H9 (cell line): Measurements from ENCODE around the gene TBC1D8B. TPM values are rescaled to one million over a fixed set of nuclear protein-coding genes. Genes with fewer than 3 reads are reported as not detected.

ENCODE experiments used
- DNase-seq: peaks from one replicate; pipeline ENCODE4 v3.0.0-alpha.2; 2017
- H2AFZ ChIP-seq: one replicate; pipeline ENCODE4 v1.6.1; 2013; ENCODE audit warnings: mild to moderate bottlenecking, low read length, control low read depth, moderate library complexity
- H2AK5ac ChIP-seq: 2 replicates; pipeline ENCODE4 v1.6.1; 2013; ENCODE audit warnings: low read length, control low read depth, mixed read lengths; ENCODE audit not compliant: insufficient read length
- H2BK120ac ChIP-seq: one replicate; pipeline ENCODE4 v1.6.1; 2013; ENCODE audit warnings: low read depth, mild to moderate bottlenecking, low read length, control low read depth, inconsistent platforms; ENCODE audit not compliant: poor library complexity, severe bottlenecking
- H2BK12ac ChIP-seq: 2 replicates; pipeline ENCODE4 v1.6.1; 2013; ENCODE audit warnings: low read length, control low read depth, mixed read lengths, low read depth; ENCODE audit not compliant: insufficient read length
- H2BK15ac ChIP-seq: 2 replicates; pipeline ENCODE4 v1.6.1; 2013; ENCODE audit warnings: low read depth, low read length, control low read depth
- H2BK20ac ChIP-seq: one replicate; pipeline ENCODE4 v1.6.1; 2013; ENCODE audit warnings: low read depth, mild to moderate bottlenecking, low read length, control low read depth, inconsistent platforms; ENCODE audit not compliant: poor library complexity, severe bottlenecking
- H2BK5ac ChIP-seq: 2 replicates; pipeline ENCODE4 v1.6.1; 2013; ENCODE audit warnings: low read length, control low read depth, mixed read lengths; ENCODE audit not compliant: insufficient read length
- H3K14ac ChIP-seq: 2 replicates; pipeline ENCODE4 v1.6.1; 2013; ENCODE audit warnings: low read length, control low read depth; ENCODE audit not compliant: insufficient read depth
- H3K18ac ChIP-seq: 2 replicates; pipeline ENCODE4 v1.6.1; 2013; ENCODE audit warnings: low read depth, mild to moderate bottlenecking, mixed read lengths, low read length, control low read depth; ENCODE audit not compliant: insufficient read length
- H3K23ac ChIP-seq: 2 replicates; pipeline ENCODE4 v1.6.1; 2013; ENCODE audit warnings: low read length, control low read depth, mixed read lengths, low read depth; ENCODE audit not compliant: insufficient read length
- H3K23me2 ChIP-seq: 2 replicates; pipeline ENCODE4 v1.6.1; 2013; ENCODE audit warnings: low read depth, mild to moderate bottlenecking, mixed read lengths, low read length, control low read depth; ENCODE audit not compliant: insufficient read length, poor library complexity, severe bottlenecking
- H3K27ac ChIP-seq: 2 replicates; pipeline ENCODE4 v1.5.1; 2013; ENCODE audit warnings: low read length, control low read depth, mixed read lengths, low read depth; ENCODE audit not compliant: insufficient read length
- H3K27me3 ChIP-seq: 2 replicates; pipeline ENCODE4 v1.6.1; 2013; ENCODE audit warnings: low read length, control low read depth, inconsistent platforms; ENCODE audit not compliant: insufficient read depth
- H3K4ac ChIP-seq: 2 replicates; pipeline ENCODE4 v1.6.1; 2013; ENCODE audit warnings: low read depth, mild to moderate bottlenecking, control low read depth, inconsistent platforms, low read length, moderate library complexity
- H3K4me1 ChIP-seq: 2 replicates; pipeline ENCODE4 v1.6.1; 2013; ENCODE audit warnings: low read length, control low read depth, inconsistent platforms; ENCODE audit not compliant: insufficient read depth
- H3K4me2 ChIP-seq: 2 replicates; pipeline ENCODE4 v1.6.1; 2013; ENCODE audit warnings: low read length, control low read depth, mixed read lengths; ENCODE audit not compliant: insufficient read length, insufficient read depth
- H3K56ac ChIP-seq: 2 replicates; pipeline ENCODE4 v1.6.1; 2013; ENCODE audit warnings: low read depth, mild to moderate bottlenecking, mixed read lengths, low read length, control low read depth; ENCODE audit not compliant: insufficient read length
- H3K79me1 ChIP-seq: 2 replicates; pipeline ENCODE4 v1.6.1; 2013; ENCODE audit warnings: low read depth, mild to moderate bottlenecking, moderate library complexity, low read length, control low read depth, inconsistent platforms; ENCODE audit not compliant: insufficient read depth, poor library complexity, severe bottlenecking
- H3K79me2 ChIP-seq: 2 replicates; pipeline ENCODE4 v1.6.1; 2013; ENCODE audit warnings: low read length, control low read depth, inconsistent platforms; ENCODE audit not compliant: insufficient read depth
- H3K9ac ChIP-seq: 2 replicates; pipeline ENCODE4 v1.6.1; 2013; ENCODE audit warnings: low read length, control low read depth, mixed read lengths; ENCODE audit not compliant: insufficient read length; ENCODE audit errors: extremely low read depth
- H3K9me3 ChIP-seq: one replicate; pipeline ENCODE4 v1.6.1; 2013; ENCODE audit warnings: low read depth, low read length, inconsistent platforms; ENCODE audit not compliant: control insufficient read depth
- H3T11ph ChIP-seq: one replicate; pipeline ENCODE4 v1.6.1; 2013; ENCODE audit warnings: mild to moderate bottlenecking, low read length, control low read depth, inconsistent platforms
- H4K20me1 ChIP-seq: one replicate; pipeline ENCODE4 v1.6.1; 2013; ENCODE audit not compliant: control insufficient read depth, insufficient read length, insufficient read depth
- H4K5ac ChIP-seq: 2 replicates; pipeline ENCODE4 v1.6.1; 2013; ENCODE audit warnings: low read depth, mild to moderate bottlenecking, mixed read lengths, low read length, control low read depth; ENCODE audit not compliant: insufficient read length
- H4K8ac ChIP-seq: replicated peaks from 2 replicates; pipeline ENCODE4 v1.6.1; 2013; ENCODE audit warnings: low read length, control low read depth, mixed read lengths, low read depth; ENCODE audit not compliant: insufficient read length
- H4K91ac ChIP-seq: 2 replicates; pipeline ENCODE4 v1.6.1; 2013; ENCODE audit warnings: low read depth, mild to moderate bottlenecking, moderate library complexity, mixed read lengths, low read length, control low read depth; ENCODE audit not compliant: insufficient read length
- H3K27ac Mint-ChIP-seq, 3 experiments: 2 replicates in 2 of 3; 3 replicates in 1 of 3; pipeline ENCODE4 v1.8.0; 2020 to 2021; ENCODE audit warnings: mixed read lengths in 3 of 3, mild to moderate bottlenecking in 1 of 3, moderate library complexity in 1 of 3
- H3K27me3 Mint-ChIP-seq: 2 replicates; pipeline ENCODE4 v1.8.0; 2021; ENCODE audit warnings: low read depth, mild to moderate bottlenecking, moderate library complexity, mixed read lengths
- H3K36me3 Mint-ChIP-seq, 3 experiments: 2 replicates in 2 of 3; 3 replicates in 1 of 3; pipeline ENCODE4 v1.8.0; 2020 to 2021; ENCODE audit warnings: low read depth in 3 of 3, mixed read lengths in 3 of 3; ENCODE audit not compliant: insufficient read depth in 1 of 3
- H3K4me1 Mint-ChIP-seq, 2 experiments: 2 replicates each; pipeline ENCODE4 v1.8.0; 2020; ENCODE audit warnings: mixed read lengths in 2 of 2
- H3K4me3 Mint-ChIP-seq, 2 experiments: 2 replicates in 1 of 2; 3 replicates in 1 of 2; pipeline ENCODE4 v1.8.0; 2020 to 2021; ENCODE audit warnings: mild to moderate bottlenecking in 2 of 2, mixed read lengths in 2 of 2, moderate library complexity in 1 of 2
- H3K9me3 Mint-ChIP-seq, 2 experiments: 2 replicates in 1 of 2; 3 replicates in 1 of 2; pipeline ENCODE4 v1.8.0; 2020; ENCODE audit warnings: mild to moderate bottlenecking in 2 of 2, mixed read lengths in 2 of 2, moderate library complexity in 1 of 2
- WGBS: extraction: QIAGEN DNeasy Blood & Tissue Kit; methylation state at CpG from one replicate; pipeline ENCODE4 v1.1.7; 2013; ENCODE audit warnings: missing lambda C conversion rate, low lambda C conversion rate, mixed read lengths; ENCODE audit not compliant: insufficient read length; ENCODE audit errors: extremely low coverage; 5-methylcytosine and 5-hydroxymethylcytosine counted together
- total RNA-seq: library from RNA; stranded (reverse); gene quantifications from 2 replicates; pipeline ENCODE4 v1.2.1, GENCODE V29; 2021
- TF ChIP-seq, protein P1 (sequence below): fragments of 200-600 bp; sonication (generic); conservative IDR thresholded peaks from 3 replicates; pipeline ENCODE4 v1.8.0; 2021; ENCODE audit warnings: antibody characterized with exemption, mild to moderate bottlenecking

Gene TBC1D8B
- total RNA-seq, 1 experiment from 2014 or later, result 2.6 TPM

DNA sequence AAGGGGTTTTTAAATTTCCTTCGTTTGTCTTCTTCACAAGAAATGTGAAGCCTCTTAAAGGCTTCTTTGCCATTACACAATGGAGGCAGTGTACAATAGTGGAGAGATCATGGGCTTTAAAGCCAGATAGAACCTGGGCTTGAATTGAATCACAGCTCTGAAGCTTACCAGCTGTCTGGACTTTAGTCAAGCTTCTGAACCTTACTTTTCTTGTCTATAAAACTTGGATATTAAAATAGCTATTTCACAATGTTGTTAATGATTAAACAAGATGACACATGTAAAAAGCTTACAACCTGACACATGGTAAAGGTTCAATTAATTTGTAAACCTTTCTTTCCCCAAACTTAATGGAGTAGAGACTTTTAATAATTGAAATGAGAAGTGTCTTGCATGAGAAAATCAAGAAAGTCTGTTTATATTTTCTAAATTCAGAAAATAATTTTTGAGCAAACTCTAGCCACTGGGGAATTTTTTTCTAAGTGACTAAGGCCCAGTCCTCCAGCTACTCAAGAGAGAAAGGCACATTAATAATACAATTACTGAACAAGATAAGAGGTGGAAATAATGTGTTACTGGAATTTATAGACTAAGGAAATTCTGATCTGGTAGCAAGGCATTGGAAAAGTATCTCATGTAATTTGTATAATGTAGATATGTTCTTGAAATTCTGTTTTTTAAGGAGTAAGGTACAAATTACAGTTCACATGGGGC is 21.7 kb upstream of the TBC1D8B start:
- Histone ChIP-seq H2AK5ac (no peak overlapping the region), H4K91ac (no peak overlapping the region), H3K79me1 (no peaks in the 10 kb centered on the region), H3K79me2 (no peaks in the 10 kb centered on the region), H3K9me3 (no peaks in the 10 kb centered on the region), H2AFZ (no peak overlapping the region), H3K27me3 (no peaks in the 10 kb centered on the region), H3K18ac (no peak overlapping the region), H3K14ac (no peak overlapping the region), H3K56ac (no peak overlapping the region), H4K8ac (no peak overlapping the region), H2BK20ac (no peak overlapping the region), H3K27ac (no peak overlapping the region), H4K5ac (no peak overlapping the region), H4K20me1 (no peaks in the 10 kb centered on the region), H3K4me2 (no peak overlapping the region), H2BK120ac (no peak overlapping the region), H3K23me2 (no peaks in the 10 kb centered on the region), H3K4ac (no peak overlapping the region), H3K9ac (no peak overlapping the region), H2BK5ac (no peak overlapping the region), H3K4me1 (no peaks in the 10 kb centered on the region; the same call in 1 of the 2 replicates), H2BK15ac (no peak overlapping the region), H3K23ac (no peak overlapping the region), H2BK12ac (no peak overlapping the region), H3T11ph (no peak overlapping the region)
- DNase-seq, result no peak
- H3K27ac Mint-ChIP-seq, result no peak overlapping the region
- TF ChIP-seq, protein P1, sequence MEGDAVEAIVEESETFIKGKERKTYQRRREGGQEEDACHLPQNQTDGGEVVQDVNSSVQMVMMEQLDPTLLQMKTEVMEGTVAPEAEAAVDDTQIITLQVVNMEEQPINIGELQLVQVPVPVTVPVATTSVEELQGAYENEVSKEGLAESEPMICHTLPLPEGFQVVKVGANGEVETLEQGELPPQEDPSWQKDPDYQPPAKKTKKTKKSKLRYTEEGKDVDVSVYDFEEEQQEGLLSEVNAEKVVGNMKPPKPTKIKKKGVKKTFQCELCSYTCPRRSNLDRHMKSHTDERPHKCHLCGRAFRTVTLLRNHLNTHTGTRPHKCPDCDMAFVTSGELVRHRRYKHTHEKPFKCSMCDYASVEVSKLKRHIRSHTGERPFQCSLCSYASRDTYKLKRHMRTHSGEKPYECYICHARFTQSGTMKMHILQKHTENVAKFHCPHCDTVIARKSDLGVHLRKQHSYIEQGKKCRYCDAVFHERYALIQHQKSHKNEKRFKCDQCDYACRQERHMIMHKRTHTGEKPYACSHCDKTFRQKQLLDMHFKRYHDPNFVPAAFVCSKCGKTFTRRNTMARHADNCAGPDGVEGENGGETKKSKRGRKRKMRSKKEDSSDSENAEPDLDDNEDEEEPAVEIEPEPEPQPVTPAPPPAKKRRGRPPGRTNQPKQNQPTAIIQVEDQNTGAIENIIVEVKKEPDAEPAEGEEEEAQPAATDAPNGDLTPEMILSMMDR, result no peak
- H3K36me3 Mint-ChIP-seq, result no peaks in the 10 kb centered on the region
- peaks cover 14 to 22% of the 10 kb centered on the region in 2 experiments for H3K4me1 Mint-ChIP-seq
- H3K9me3 Mint-ChIP-seq, result peaks cover 0 to 23% of the 10 kb centered on the region in 2 experiments; a peak in 2 of 5 replicates
- no peaks in the 10 kb centered on the region for H3K27me3 Mint-ChIP-seq
- H3K4me3 Mint-ChIP-seq, result no peak overlapping the region
- WGBS, result no CpG with 5 or more reads among the region's 1 CpG
